ENCODE data around the gene SLC66A1.

DNA sequence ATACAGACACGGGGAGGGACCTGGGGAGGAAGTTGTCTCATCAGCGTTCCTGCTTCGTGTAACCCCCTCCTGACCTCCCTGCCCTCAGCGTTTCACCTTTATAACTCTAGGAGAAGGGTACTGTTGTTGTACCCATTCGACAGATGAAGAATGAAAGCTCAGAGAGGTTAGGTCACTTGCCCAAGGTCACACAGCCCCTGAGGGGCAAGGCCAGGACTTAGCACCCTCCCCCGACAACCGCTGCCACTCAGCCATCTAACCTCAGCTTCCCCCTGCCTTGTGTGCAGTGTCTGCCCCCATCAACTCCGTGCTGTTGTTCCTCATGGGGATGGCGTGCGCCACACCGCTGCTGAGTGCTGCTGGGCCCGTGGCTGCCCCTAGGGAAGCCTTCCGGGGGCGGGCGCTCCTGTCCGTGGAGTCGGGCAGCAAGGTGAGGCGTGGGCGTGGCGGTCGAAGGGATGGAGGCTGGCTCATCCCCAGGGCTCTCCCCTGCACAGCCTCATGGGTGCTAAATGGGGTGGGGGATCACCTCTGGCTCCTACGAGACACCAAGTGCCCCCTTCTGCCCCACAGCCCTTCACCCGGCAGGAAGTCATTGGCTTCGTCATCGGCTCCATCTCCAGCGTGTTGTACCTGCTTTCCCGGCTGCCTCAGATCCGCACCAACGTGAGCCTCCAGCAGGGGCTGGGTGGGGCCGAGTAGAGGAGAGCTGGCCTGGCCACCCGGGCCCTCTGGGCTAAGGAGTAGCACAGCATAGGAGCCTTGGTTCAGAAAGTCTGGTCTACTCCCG lies 14.0 kb downstream of the SLC66A1 start:
- no peak for TF ChIP-seq CTCF (conservative IDR thresholded peaks at IDR 0.05; ENCODE audit: low read depth, low read length)
- TF ChIP-seq EZH2 (IDR thresholded peaks at IDR 0.05; ENCODE audit: low read length, unreplicated experiment), result no peak
